HCEC 1CT (cell line): ENCODE data around the gene UBE2R2.
"Not testable (repeated sequence)": the region's sequence is repeated elsewhere in the genome, so short reads cannot be mapped to it uniquely, and the experiment has no call there.

Experiments
- DNase-seq: peaks from one replicate; pipeline ENCODE4 v3.0.0-alpha.2; 2017

Gene UBE2R2

DNA sequence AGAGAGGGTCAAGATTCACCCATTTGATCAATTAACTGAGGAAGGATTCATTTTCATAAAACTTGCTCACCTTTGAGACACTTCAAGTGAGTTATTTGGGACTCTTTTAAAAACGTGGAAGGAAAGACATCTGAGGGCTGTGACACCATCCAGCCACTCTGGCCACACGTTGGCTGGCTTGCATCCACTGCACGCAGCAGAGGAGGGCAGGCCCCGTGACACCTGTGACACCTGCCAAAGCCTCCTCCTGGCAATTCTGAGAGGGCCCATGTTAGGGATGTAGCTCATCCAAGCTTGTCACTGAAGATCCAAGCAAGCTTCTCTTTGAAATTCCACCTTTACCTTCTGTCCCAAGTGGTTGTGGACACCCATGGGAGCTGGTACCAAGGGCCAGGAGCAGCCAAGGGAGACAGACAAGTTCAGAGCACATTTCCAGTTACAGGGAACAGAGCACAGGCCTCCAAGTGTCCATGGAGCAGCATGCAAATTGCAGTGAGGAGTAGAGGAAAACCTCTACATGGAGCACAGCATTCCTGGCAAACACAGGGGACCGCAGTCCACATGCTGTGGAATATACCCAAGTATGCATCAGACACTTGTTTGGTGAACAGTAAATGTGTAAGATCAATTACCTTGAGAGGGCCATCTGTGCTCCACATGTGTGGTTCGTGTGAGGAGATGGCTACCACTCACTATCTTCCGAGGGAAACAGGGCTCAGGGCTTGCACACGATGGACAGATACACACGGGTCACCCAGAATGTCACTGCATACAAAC lies 16.8 kb upstream of the UBE2R2 start:
- DNase-seq: no peak

DNA sequence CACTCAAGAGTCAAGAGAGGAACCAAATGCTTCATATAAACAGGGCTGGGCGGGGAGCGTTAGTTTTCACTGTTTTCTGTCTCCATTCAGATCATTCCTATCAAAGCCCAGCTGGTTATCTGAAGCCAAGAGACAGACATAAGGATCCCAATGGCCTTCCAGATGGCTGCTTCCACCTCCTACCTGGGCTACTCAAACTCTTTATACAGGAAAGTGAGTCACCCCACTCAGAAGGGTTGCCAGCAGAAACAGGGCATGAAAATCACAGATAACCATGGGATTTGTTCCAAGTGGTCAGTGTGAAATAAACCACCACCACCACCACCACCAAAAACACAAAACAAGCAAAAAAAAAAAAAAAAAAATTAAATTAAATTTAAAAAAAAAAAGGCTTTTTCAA lies 16.1 kb upstream of the UBE2R2 start:
- no peak for DNase-seq

DNA sequence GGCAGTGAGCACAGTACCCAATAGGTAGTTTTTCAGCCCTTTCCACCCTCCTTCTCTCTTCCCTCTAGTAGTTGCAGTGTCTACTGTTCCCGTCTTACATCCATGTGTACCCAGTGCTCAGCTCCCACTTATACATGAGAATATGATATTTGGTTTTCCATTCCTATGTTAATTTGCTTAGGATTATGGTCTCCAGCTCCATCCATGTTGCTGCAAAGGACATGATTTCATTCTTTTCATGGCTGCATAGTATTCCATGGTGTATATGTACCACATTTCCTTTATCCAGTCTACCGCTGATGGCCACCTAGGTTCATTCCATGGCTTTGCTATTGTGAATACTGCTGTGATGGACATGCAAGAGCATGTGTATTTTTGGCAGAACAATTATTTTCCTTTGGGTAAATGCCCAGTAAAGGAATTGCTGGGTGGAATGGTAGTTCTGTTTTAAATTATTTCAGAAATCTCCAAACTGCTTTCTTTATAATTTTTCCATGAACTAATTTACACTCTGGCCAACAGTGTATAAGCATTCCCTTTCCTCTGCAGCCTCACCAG lies 14.9 kb upstream of the UBE2R2 start:
- not testable (repeated sequence) for DNase-seq

DNA sequence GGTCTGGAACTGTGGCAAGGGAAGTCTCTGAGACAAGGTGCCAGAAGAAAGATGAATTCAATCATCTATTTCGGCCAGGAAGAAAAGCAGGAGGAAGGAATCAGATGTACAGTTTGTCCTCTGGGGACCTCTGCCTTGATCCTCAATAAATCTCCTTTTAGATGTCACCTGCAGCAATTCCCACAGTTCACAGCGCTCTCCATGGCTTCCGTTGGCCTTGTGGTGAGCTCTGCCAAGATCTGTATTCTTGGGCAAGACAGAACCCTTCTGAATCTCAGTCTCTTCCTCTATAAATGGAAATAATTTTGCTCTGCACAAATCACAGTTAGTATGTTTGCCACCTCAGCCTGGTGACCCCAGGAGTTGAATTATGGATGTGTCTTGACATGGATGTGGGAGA lies 12.8 kb upstream of the UBE2R2 start:
- not testable (repeated sequence) for DNase-seq

DNA sequence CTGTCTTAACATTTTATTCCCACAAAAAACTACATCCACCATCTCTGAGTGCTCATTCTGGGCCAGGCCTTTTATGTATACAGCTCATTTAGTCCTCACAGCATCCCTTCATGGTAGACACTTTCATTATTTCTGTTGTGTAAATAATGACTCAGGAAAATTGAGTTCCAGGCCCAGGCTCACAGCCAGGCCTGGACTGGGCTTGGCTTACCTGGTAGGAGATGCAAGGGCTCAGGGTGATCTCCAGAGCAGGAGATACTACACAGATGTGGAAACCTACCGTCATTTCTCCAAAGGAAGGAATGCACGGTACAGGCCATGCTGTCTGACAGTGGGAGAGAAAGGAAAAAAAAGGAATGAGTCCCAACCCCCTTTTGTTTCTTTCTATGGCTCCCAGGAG lies 9.8 kb upstream of the UBE2R2 start:
- not testable (repeated sequence) for DNase-seq

DNA sequence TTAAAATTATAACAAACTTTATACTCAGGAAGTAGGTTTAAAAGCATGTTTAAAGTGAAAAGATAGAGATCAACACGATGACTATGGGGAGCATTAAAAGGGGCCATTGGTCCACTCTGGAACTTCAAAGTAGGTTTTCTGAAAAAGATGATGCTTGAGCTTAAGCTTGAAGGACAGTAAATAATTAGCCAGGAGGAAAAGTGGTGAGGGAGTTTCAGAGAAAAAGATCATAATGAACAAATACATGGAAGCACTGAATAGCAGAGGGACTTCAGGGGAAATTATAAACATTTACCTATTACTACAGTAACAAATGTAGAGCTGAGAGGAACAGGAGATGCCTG lies 8.0 kb upstream of the UBE2R2 start:
- not testable (repeated sequence) for DNase-seq

DNA sequence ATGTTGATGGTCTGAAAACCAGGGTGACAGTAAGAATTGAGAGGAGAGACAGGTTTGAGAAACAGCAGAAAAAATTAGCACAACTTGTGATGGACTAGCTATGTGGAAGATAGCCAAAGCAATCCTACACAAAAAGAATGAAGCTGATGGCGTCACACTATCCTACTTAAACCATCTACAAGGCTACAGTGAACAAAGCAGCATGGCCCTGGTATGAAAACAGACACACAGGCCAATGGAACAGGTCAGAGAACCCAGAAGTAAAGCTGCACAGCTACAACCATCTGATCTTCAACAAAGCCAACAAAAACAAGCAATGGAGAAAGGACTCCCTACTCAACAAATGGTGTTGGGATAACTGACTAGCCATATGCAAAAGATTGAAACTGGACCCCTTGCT lies 7.5 kb upstream of the UBE2R2 start:
- DNase-seq: no peak

DNA sequence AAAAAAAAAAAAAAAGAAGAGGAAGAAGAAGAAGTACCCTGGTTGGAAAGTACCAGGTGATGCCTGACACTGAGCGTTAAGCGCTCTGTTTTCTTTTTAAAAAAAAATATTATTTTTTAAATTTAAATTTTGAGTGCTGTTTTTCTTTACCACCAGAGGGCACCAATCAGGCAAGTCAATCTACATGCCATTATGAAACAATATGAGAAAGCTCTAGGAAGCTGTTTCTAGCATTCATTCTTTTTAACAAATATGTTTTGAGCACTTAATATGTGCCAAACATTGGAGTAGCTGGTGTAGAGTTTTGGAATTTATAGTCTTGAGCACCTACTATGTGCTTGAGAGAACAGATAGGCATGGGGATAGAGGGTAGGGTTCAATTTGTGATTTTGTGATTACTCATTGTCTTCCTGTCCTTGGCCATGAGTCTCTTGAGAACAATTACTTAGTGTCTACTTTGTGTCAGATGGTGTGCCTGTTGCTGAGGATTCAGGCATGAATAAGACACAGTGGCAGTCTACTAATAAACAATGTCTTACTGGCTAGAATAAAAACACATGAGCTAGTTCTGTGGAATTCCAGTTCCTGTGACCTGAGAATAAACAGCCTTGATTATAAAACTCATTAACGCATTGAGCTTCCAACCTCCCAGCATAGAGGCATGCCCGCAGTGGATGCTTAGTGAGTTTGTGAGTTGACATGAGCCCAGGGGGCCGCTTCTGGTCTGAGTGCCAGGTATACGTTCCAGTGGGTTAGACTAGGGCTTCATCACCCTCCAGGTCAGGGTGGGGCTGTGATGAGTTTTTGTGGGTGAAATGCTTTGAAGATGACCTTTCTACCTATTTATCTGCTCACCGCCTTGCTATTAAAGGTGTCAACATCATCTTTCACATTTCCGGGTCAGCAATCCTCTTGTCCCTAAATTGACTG lies 3.0 kb upstream of the UBE2R2 start:
- peak; percentile 90 for DNase-seq

DNA sequence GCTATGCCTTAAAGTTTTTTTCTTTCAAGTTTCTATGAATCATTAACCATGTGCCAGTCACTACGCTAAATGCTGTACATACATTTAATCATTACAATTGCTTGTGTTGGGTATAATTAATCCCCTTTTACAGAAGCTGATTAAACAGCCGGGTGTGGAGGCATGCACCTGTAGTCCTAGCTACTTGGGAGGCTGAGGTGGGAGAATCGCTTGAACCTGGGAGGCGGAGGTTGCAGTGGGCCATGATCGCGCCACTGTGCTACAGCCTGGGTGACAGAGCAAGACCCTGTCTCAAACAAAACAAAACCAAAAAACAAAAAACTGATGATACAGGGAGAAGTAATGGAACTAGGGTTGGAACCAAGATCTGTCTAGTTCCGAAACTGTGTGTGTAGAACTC lies 1.2 kb upstream of the UBE2R2 start:
- DNase-seq: no peak

DNA sequence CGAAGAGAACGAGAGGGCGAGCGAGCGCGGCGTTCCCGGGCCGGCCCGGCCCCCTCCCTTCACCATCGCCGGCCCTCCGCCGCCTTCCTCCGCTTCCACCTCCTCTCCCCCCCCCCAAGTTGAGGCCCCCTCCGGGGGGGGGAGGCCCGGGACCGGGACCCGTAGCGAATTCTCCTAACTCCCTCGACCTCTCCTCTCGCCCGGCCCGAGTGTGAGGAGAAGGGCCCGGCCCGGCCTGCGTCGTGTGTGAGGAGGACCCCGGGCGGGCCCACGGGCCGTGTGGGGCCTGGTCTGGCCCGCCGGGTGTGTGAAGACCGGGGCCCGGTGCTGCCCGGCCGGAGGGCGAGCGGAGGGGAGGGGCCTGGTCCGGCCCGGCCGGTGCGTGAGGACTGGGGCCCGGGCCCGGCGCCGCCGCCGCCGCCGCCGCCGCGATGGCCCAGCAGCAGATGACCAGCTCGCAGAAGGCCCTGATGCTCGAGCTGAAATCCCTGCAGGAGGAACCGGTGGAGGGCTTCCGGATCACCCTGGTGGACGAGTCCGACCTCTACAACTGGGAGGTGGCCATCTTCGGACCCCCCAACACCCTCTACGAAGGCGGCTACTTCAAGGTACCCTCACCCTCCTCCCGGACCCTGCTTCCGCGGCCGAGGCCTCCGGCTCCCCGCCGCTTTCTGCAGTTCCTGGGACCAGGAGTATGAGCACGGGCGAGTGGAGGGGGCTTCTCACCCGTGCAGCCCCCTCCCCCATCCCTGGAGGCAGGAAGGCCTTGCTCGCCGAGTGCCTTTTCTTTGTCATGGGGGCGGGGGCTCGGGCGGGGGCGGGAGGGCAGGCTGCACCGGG lies 587 bp downstream of the UBE2R2 start:
- DNase-seq: peak; percentile 77

DNA sequence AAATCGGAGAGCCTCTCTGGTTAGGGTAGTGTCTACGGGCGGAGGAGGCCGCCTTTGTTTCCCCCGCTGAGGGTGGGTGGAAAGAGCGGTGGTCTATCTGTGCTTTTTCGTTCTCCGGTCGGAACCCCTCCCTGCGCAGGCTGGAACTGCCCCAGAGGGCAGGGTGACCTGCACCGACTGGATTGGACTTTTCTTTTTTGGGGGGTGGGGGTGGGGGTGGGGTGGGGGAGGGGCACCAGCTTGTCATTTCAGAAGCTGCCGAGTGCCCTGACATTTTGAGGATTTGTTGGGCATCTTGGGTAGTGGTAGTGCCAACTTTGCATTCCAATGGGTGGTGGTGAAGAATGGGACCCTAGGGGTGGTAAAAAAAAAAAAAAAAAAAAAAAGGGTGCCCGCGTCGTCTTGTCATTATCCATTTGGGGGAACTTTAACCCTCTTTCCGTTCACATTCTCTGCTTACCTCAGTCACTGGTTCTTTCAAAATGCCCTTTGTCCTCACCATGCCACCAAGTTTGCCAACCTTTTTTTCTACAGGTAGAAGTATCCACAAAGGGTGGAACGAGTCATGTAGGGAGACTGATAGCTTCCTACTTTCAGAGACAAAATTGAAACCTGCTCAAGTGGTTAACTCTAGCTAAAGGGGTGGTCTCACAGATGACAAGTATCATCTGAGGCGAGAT lies 1.3 kb downstream of the UBE2R2 start:
- DNase-seq: no peak

DNA sequence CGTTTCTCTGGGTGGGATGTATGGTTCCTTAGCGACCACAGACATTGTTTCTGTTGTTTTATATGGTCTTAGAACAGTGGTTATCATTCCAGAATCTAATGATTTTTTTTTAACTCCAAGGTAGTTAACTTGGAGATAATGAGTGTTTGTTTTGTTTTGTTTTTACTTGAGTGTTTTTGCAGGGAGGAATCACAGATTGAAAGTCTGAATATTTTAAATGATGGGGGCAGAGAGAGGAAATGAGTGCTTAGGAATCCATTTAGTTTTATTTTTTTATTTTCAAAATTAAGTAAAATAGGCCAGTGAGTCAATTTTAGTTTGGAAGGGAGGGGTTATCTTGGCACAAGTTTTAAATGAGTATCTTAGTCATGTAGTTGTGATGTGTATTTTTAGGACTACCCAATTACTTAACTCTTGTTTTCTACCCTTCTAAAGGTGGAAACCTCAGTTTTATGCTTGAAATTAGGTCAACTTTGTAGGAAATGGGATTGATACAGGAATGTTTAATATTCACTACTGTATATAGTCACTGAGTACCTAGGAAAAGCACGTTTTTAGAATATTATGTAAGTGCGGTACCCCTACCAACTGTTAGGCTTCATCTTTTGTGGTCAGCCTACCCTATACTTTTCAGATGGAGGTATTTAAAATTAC lies 2.0 kb downstream of the UBE2R2 start:
- DNase-seq: peak; percentile 53

DNA sequence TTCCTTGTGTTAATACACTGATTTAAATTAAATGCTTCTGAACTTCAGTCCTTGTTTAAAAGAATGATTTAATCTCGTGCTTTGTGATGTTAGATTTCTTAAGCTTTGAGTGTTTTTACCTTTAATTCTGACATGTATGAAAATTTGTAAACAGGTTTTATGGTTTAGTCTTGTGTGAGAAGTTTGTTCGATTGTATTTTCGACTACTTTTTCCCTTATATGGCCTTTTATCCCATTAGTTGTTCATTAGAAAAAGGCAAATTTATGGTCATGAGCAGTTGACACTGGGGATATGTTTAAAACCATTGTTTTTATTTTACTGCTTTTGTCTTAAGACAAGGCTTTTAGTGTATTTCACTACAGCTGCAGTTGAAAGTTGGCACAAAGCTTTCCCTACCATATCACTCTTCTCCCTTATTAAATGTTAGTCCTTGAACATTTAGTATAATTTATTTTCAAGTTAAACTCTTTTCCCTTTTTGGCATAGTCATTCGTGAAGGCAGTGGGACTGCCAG lies 3.3 kb downstream of the UBE2R2 start:
- DNase-seq: no peak

DNA sequence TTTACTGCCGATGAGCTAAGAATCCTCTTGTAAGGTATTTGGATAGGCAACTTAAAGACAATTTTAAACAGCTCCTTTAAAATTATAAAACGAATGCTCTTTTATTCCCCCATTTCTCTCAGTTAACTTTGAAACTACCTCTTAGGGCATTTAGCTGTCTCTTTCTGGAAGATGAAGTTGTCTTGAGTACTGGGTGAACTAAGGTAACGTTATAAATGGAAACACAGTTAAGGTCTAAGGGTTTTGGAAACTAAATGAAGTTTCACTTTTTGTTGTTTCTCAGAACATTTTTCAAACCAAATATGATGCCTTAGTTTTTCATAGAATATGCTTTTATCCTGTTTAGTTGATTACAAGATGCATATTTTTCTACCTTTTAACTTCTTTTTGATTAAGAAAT lies 6.8 kb downstream of the UBE2R2 start:
- no peak for DNase-seq

DNA sequence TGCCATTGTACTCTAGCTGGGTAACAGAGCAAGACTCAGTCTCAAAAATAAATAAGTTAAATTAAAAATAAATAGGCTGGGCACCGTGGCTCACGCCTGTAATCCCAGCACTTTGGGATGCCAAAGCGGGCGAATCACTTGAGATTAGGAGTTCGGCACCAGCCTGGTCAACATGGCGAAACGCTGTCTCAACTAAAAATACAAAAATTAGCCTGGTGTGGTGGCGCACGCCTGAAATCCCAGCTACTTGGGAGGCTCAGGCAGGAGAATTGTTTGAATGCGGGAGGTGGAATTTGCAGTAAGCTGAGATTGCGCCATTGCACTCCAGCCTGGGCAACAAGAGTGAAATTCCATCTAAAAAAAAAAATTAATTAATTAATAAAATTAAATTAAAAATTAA lies 10.3 kb downstream of the UBE2R2 start:
- DNase-seq: not testable (repeated sequence)

DNA sequence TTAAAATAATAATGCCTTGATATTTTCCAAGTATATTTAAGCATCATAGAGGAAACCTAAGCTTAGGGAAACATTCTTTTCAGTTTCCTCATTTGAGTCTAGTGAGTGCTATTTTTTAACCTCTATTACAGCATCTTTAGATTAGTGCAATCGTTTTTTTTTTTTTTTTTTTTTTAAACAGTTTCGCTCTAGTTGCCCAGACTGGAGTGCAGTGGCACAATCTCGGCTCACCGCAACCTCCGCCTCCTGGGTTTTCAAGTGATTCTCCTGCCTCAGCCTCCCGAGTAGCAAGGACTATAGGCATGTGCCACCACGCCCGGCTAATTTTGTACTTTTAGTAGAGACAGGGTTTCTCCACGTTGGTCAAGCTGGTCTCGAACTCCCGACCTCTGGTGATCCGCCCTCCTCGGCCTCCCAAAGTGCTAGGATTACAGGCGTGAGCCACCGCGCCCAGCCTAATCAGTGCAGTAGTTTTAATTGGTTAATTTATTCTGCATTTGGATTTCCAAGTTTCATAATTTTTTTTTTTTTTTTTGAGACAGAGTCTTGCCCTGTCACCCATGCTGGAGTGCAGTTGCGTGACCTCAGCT lies 12.8 kb downstream of the UBE2R2 start:
- DNase-seq: not testable (repeated sequence)

DNA sequence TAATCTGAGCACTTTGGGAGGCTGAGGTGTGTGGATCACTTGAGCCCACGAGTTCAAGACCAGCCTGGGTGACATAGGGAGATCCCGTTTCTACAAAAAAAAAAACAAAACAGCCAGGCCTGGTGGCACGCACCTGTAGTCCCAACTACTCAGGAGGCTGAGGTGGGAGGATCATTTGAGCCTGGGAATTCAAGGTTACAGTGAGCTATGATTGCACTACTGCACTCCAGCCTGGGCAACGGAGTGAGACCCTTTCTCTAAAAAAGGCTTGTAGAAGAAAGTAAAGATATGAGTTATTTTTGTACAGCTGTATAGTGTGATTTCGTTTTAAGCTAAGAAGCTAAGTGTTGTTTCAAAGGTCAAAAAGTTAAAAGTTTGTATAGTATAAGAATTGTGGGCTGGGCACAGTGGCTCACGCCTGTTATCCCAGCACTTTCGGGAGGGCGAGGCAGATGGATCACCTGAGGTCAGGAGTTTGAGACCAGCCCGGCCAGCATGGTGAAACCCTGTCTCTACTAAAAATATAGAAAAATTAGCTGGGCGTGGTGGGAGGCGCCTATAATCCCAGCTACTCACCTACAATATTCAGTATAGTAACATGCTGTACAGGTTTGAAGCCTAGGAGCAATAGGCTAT lies 18.8 kb downstream of the UBE2R2 start:
- no peak for DNase-seq

DNA sequence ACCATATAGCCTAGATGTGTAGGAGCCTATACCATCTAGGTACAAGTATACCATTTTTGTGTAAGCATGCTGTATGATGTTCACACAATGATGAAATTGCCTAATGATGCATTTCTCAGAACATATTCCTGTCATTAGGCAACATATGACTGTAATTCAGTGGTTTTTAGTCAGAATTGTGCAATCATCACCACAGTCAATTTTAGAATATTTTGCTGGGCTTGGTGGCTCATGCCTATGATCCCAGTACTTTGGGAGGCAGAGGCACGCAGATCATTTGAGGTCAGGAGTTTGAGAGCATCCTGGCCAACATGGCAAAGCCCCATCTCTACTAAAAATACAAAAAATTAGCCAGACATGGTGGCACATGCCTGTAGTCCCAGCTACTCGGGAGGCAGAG lies 19.3 kb downstream of the UBE2R2 start:
- DNase-seq: peak; percentile 93

DNA sequence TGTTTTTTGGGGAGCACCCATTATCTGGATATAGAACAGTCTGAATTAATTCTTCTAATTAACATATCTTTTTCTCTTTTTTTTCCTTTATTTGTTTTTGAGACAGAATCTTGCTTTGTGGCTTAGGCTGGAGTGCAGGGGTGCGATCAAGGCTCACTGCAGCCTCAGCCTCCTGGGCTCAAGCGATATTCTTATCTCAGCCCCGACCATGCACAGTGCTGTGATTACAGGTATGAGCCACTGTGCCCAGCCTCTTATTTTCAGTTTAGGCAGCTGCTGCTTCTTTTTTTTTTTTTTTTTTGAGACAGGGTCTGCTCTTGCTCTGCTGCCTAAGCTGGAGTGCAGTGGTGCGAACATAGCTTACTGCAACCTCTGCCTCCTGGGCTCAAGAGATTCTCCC lies 20.2 kb downstream of the UBE2R2 start:
- no peak for DNase-seq

DNA sequence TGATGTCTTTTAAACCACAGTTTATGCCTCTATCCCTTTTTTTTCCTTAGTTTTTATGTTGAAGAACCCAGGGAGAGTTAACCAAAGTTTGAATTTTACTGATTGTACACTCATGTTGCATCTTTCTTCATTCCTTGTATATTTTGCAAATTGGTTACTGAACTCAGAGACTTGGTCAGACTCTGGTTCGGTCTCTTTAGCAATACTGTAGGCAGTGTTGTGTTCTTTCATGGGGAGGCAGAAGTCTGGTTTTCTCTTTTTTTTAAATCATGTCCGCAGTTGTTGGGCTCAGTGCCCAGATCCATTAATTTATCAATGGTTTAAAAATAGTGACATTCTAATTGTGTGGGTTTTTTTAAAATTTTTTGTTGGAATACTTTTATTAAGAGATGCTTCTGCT lies 23.4 kb downstream of the UBE2R2 start:
- DNase-seq: no peak
